Measurements from ENCODE around the gene MYO1D.

GRCh38 chr17:32907583-32907982 lies 30.7 kb upstream of the MYO1D start:
- no peak for TF ChIP-seq CTCF (IDR thresholded peaks at IDR 0.05)
- TF ChIP-seq POLR2A (IDR thresholded peaks at IDR 0.05), result no peak

All from adrenal gland (tissue), 5 donors.